MM.1S (cell line): ENCODE data around the gene EFEMP1.

Experiments used
- DNase-seq: peaks from one replicate; pipeline ENCODE4 v3.0.0-alpha.2; 2015
- H2AFZ ChIP-seq: fragments of 300-600 bp; sonication (generic); 2 replicates; pipeline ENCODE4 v1.6.0; 2016; ENCODE audit warnings: antibody characterized with exemption, low read length
- H3F3A ChIP-seq: fragments of 300-600 bp; sonication (generic); 2 replicates; pipeline ENCODE4 v1.6.1; 2016; ENCODE audit warnings: mild to moderate bottlenecking, antibody characterized with exemption, low read length, moderate library complexity, mixed read lengths; ENCODE audit not compliant: insufficient read depth
- H3K27ac ChIP-seq: fragments of 300-600 bp; sonication (generic); 2 replicates; pipeline ENCODE4 v1.5.1; 2016; ENCODE audit warnings: mild to moderate bottlenecking, low read length
- H3K27me3 ChIP-seq: fragments of 300-600 bp; sonication (generic); replicated peaks from 2 replicates; pipeline ENCODE4 v1.6.0; 2016; ENCODE audit warnings: low read length; ENCODE audit not compliant: insufficient read depth
- H3K36me3 ChIP-seq: fragments of 300-600 bp; sonication (generic); replicated peaks from 2 replicates; pipeline ENCODE4 v1.6.1; 2016; ENCODE audit warnings: mild to moderate bottlenecking, low read length, mixed read lengths; ENCODE audit not compliant: insufficient read depth
- H3K4me1 ChIP-seq: fragments of 300-600 bp; sonication (generic); 2 replicates; pipeline ENCODE4 v1.6.1; 2016; ENCODE audit warnings: low read length, mixed read lengths
- H3K4me2 ChIP-seq: fragments of 300-600 bp; sonication (generic); 2 replicates; pipeline ENCODE4 v1.6.0; 2016; ENCODE audit warnings: low read depth, low read length
- H3K4me3 ChIP-seq: fragments of 300-600 bp; sonication (generic); 2 replicates; pipeline ENCODE4 v1.5.1; 2016; ENCODE audit warnings: low read length, mixed read lengths
- H3K79me2 ChIP-seq: fragments of 300-600 bp; sonication (generic); 2 replicates; pipeline ENCODE4 v1.6.1; 2016; ENCODE audit warnings: mixed run types, low read length, mixed read lengths
- H3K9ac ChIP-seq: fragments of 300-600 bp; sonication (generic); 2 replicates; pipeline ENCODE4 v1.6.1; 2016; ENCODE audit warnings: low read length, mixed read lengths
- H3K9me2 ChIP-seq: fragments of 300-600 bp; sonication (generic); replicated peaks from 2 replicates; pipeline ENCODE4 v1.6.1; 2016; ENCODE audit warnings: mild to moderate bottlenecking, low read length, mixed read lengths; ENCODE audit not compliant: insufficient read depth
- H3K9me3 ChIP-seq: fragments of 300-600 bp; sonication (generic); replicated peaks from 2 replicates; pipeline ENCODE4 v1.6.1; 2016; ENCODE audit warnings: mild to moderate bottlenecking, low read length, mixed read lengths; ENCODE audit not compliant: insufficient read depth
- H4K20me1 ChIP-seq: fragments of 300-600 bp; sonication (generic); 2 replicates; pipeline ENCODE4 v1.6.1; 2016; ENCODE audit warnings: mild to moderate bottlenecking, low read length, moderate library complexity, mixed read lengths; ENCODE audit not compliant: insufficient read depth
- CTCF ChIP-seq: fragments of 300-600 bp; sonication (generic); IDR thresholded peaks from 2 replicates; pipeline ENCODE4 v1.5.1; 2016; ENCODE audit warnings: antibody characterized with exemption, low read length, mixed read lengths
- EZH2 ChIP-seq: fragments of 300-600 bp; sonication (generic); optimal IDR thresholded peaks from 2 replicates; pipeline ENCODE3; 2017; ENCODE audit warnings: low read depth, mild to moderate bottlenecking, antibody characterized with exemption, low read length, mixed read lengths
- EZH2phosphoT487 ChIP-seq: fragments of 300-600 bp; sonication (generic); IDR thresholded peaks from 2 replicates; pipeline ENCODE4 v1.6.1; 2018; ENCODE audit warnings: antibody characterized with exemption, low read length

EFEMP1 gene

DNA sequence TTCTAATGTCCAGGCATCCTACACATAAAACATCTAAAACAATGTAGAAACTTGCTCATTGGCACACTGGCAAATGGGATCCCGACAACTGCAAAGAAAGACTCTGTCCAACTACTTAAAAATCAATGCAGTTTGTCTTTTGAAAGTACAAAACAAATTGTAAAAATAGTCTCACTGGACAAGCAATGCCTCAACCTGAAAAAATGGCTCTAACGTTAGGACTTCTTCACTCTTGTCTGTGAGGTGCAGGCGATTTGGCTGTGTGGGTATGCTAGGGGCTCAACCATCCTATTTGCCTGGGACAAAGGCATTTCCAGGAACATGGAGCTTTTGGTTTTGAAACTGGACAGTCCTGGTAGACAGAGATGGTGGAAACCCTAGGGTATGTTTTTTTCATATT, 10.7 kb downstream of the EFEMP1 start:
- Histone ChIP-seq H3K9ac (no peak overlapping the region), H3K4me2 (no peak overlapping the region), H3K27me3 (no peaks in the 10 kb centered on the region), H4K20me1 (no peaks in the 10 kb centered on the region), H3K79me2 (no peaks in the 10 kb centered on the region), H3K9me3 (no peaks in the 10 kb centered on the region), H3K27ac (no peak overlapping the region), H3F3A (no peaks in the 10 kb centered on the region), H3K36me3 (no peaks in the 10 kb centered on the region), H3K4me1 (no peaks in the 10 kb centered on the region), H3K9me2 (no peaks in the 10 kb centered on the region), H3K4me3 (no peak overlapping the region), H2AFZ (no peak overlapping the region)
- TF ChIP-seq EZH2phosphoT487 (no peak), CTCF (no peak), EZH2 (no peak)
- no peak for DNase-seq

GRCh38 chr2:55910077-55910476, 13.5 kb downstream of the EFEMP1 start:
- no peak overlapping the region for H3K4me2 ChIP-seq
- H3F3A ChIP-seq = no peaks in the 10 kb centered on the region
- no peaks in the 10 kb centered on the region for H3K9me2 ChIP-seq
- no peak for DNase-seq
- H3K79me2 ChIP-seq = no peaks in the 10 kb centered on the region
- no peaks in the 10 kb centered on the region for H3K9me3 ChIP-seq
- no peak overlapping the region for H3K4me3 ChIP-seq
- H4K20me1 ChIP-seq = no peaks in the 10 kb centered on the region
- H3K27me3 ChIP-seq = no peaks in the 10 kb centered on the region
- H3K27ac ChIP-seq = no peak overlapping the region
- H3K4me1 ChIP-seq = no peaks in the 10 kb centered on the region
- TF ChIP-seq CTCF = no peak
- TF ChIP-seq EZH2 = no peak
- no peak for TF ChIP-seq EZH2phosphoT487
- H3K9ac ChIP-seq = no peak overlapping the region
- H2AFZ ChIP-seq = no peak overlapping the region
- H3K36me3 ChIP-seq = no peaks in the 10 kb centered on the region

DNA sequence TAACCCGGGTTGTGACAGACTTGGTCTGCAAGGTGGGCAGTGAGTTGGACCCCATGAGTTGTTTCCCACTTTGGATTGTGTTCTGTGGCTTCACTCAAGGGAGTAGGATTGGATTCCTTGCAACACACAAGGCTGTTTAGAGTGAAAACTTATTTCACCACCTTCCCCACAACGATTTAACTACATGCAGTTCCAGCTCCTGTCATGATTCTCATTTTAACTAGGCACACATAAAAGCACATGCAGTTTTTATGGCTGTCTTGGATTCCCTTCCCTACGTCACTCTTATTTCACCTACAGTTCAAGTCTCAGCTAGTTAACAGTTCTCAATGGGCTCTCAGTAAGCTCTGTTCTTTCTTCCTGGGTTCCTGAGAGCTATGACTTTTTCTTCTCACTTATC, 15.9 kb downstream of the EFEMP1 start:
- no peaks in the 10 kb centered on the region for H4K20me1 ChIP-seq
- H3K36me3 ChIP-seq = no peaks in the 10 kb centered on the region
- no peaks in the 10 kb centered on the region for H3F3A ChIP-seq
- TF ChIP-seq EZH2phosphoT487 = no peak
- TF ChIP-seq EZH2 = no peak
- TF ChIP-seq CTCF = no peak
- H2AFZ ChIP-seq = no peak overlapping the region
- no peak overlapping the region for H3K4me2 ChIP-seq
- DNase-seq = no peak
- no peak overlapping the region for H3K9ac ChIP-seq
- no peak overlapping the region for H3K27ac ChIP-seq
- no peaks in the 10 kb centered on the region for H3K9me2 ChIP-seq
- no peaks in the 10 kb centered on the region for H3K4me1 ChIP-seq
- no peak overlapping the region for H3K4me3 ChIP-seq
- no peaks in the 10 kb centered on the region for H3K79me2 ChIP-seq
- H3K27me3 ChIP-seq = no peaks in the 10 kb centered on the region
- no peaks in the 10 kb centered on the region for H3K9me3 ChIP-seq

GRCh38 chr2:55906993-55907392, 16.6 kb downstream of the EFEMP1 start:
- H3K27ac ChIP-seq = no peak overlapping the region

More at GRCh38 chr2:55906993-55907392, 16.6 kb downstream of the EFEMP1 start:
- H3K79me2 ChIP-seq = no peaks in the 10 kb centered on the region
- no peaks in the 10 kb centered on the region for H3K4me1 ChIP-seq
- H3F3A ChIP-seq = no peaks in the 10 kb centered on the region
- no peaks in the 10 kb centered on the region for H3K9me3 ChIP-seq
- H3K4me3 ChIP-seq = no peak overlapping the region
- no peaks in the 10 kb centered on the region for H3K27me3 ChIP-seq
- no peak overlapping the region for H3K9ac ChIP-seq
- H3K36me3 ChIP-seq = no peaks in the 10 kb centered on the region
- no peak for TF ChIP-seq CTCF
- no peak for TF ChIP-seq EZH2
- no peak for TF ChIP-seq EZH2phosphoT487
- no peak overlapping the region for H2AFZ ChIP-seq
- no peaks in the 10 kb centered on the region for H3K9me2 ChIP-seq
- no peak for DNase-seq
- H4K20me1 ChIP-seq = no peaks in the 10 kb centered on the region
- no peak overlapping the region for H3K4me2 ChIP-seq
